Psoas muscle (tissue), 8 donors: ENCODE measurements around the gene UQCRH. TPM values are rescaled to one million over a fixed set of nuclear protein-coding genes. Genes with fewer than 3 reads are reported as not detected.
"Not testable (repeated sequence)": the region's sequence is repeated elsewhere in the genome, so short reads cannot be mapped to it uniquely, and the experiment has no call there.

Experiments
- ATAC-seq, 4 donors: fragments of 200-7000 bp; cut with Tn5 transposase; one replicate each; pipeline ENCODE4 v1.9.1; 2020; ENCODE audit warnings: moderate library complexity in 3 of 4, mild to moderate bottlenecking in 2 of 4
- DNase-seq, 2 donors: peaks; one replicate each; pipeline ENCODE4 v3.0.0-alpha.2; 2020
- H3K27ac ChIP-seq: fragments of 200-600 bp; one replicate; pipeline ENCODE4 v1.8.0; 2022
- H3K27me3 ChIP-seq, 3 donors: fragments of 200-600 bp in 1 of 3; one replicate each; pipeline versions ENCODE4 v1.6.1 to v1.8.0; 2013 to 2022; ENCODE audit warnings: low read length in 2 of 3, mild to moderate bottlenecking in 2 of 3, moderate library complexity in 1 of 3; ENCODE audit not compliant: insufficient read depth in 3 of 3
- H3K36me3 ChIP-seq, 2 donors: fragments of 200-600 bp in 1 of 2; one replicate each; pipeline versions ENCODE4 v1.6.1 to v1.8.0; 2013 to 2022; ENCODE audit warnings: low read depth in 1 of 2, mild to moderate bottlenecking in 1 of 2, moderate library complexity in 1 of 2; ENCODE audit not compliant: insufficient read depth in 1 of 2
- H3K4me1 ChIP-seq: fragments of 200-600 bp; one replicate; pipeline ENCODE4 v1.8.0; 2022
- H3K4me3 ChIP-seq: fragments of 200-600 bp; one replicate; pipeline ENCODE4 v1.8.0; 2022; ENCODE audit warnings: mild to moderate bottlenecking
- H3K9me3 ChIP-seq: fragments of 200-600 bp; one replicate; pipeline ENCODE4 v1.8.0; 2022
- WGBS, 3 donors: extraction: QIAGEN DNeasy Blood & Tissue Kit; methylation state at CpG; one replicate each; pipeline versions ENCODE4 v1.1.6 to v1.1.7; 2013; 5-methylcytosine and 5-hydroxymethylcytosine counted together
- intact Hi-C, 2 donors: fragments of 100-400 bp; cut with DNase I; formaldehyde crosslinking; loops; one replicate each; pipeline versions ENCODE4 v1.11.0 to v1.14.2; 2022
- polyA plus RNA-seq, 3 donors: library from polyadenylated mRNA; stranded (reverse); fragments of 200-250 nt; gene quantifications; one replicate each; pipeline ENCODE4 v1.2.3, GENCODE V29; 2013
- total RNA-seq, 4 donors: library from RNA; stranded (reverse); fragmentation: NEBNext Ultra II Directional in 2 of 4; extraction: Animal tissue kit (Norgen Biotek cat#: 25700) in 2 of 4; gene quantifications; one replicate each; pipeline versions ENCODE4 v1.2.1 to v1.2.4, GENCODE V29; 2021 to 2023
- TF ChIP-seq, protein P1 (sequence below): fragments of 200-600 bp; IDR thresholded peaks from one replicate; pipeline ENCODE4 v1.8.0; 2022; ENCODE audit warnings: antibody characterized with exemption
- donor health status: healthy with polysubstance abuse.
- donor health status: DM: no; HTN: no; CAD: no; lungs with moderate emphysema.
- donor health status: Bipolar disorder and iron deficiency.
- donor health status: healthy.
- donor health status: DM: yes; HTN: yes; CAD: no.
- donor health status: DM: no; HTN: no; CAD: no.
- donor health status: DM: no; HTN: no; CAD: no.
- donor health status: DM: yes; HTN: yes; CAD: no.

Gene UQCRH
- total and polyA plus RNA-seq, 7 donors = 267 to 1,297 (median 440) TPM

DNA sequence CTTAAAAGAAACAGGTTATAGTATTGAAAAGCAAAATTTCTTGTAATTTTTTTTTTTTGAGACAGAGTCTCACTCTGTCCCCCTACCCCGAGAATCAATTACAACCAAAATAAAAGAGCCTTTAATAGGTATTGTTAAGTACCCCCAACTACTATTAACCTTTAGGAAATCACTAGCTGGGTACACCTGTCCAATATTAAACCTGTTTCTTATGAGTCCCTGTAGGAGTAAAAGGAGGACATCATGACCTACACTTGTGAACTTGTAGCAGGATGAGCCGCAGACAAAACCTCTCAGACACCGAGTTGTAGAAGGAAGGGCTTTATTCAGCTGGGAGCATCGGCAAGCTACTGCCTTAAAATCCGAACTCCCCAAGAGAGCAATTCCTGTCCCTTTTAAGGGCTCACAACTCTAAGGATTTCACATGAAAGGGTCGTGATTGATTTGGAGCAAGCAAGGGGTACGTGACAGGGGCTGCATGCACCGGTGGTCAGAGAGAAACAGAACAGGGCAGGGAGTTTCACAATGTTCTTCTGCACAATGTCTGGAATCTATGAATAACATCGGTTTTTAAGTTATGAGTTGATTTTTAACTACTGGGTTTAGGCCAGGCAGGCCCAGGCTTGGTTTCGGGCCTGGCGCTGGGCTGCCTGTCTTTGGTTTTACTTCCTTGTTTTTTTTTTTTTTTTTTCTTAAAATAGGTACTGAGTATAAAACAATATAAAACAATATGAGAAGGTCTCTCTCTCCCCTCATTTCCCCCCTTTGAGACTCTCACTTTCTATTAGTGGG, 22.0 kb downstream of the UQCRH start:
- WGBS, 3 donors = 88 to 91% (median 89%) methylated on average over 11 of the region's 11 CpGs
- H3K27me3 ChIP-seq, H3K9me3 ChIP-seq, H3K36me3 ChIP-seq, H3K4me3 ChIP-seq, intact Hi-C loops, H3K27ac ChIP-seq, H3K4me1 ChIP-seq, ATAC-seq: not testable (repeated sequence)
- peak in 1 of 2 donors; percentile 9 for DNase-seq

DNA sequence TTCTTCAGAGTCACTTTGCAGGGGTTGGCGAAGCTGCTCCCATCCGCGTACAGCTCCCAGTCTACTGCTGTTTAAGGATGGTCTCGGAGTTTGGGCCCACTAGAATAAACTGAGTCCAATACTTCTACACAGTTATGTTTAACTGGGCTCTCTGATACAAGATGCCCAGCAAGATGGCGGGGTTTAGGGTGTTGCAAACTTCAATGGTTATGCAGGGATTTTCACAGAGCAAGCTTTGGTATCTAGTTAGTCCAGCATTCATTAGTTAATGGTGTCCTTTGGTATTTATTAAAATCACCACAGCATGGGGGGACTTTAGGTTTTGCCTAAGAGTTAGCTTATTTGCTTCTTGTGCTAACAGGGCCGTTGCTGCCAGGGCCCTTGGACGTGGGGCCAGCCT, 24.7 kb downstream of the UQCRH start:
- WGBS, 3 donors = 90 to 95% (median 93%) methylated on average over 7 of the region's 7 CpGs
- DNase-seq, H3K4me3 ChIP-seq, H3K27ac ChIP-seq, ATAC-seq, H3K36me3 ChIP-seq, H3K27me3 ChIP-seq, H3K4me1 ChIP-seq, intact Hi-C loops, H3K9me3 ChIP-seq: not testable (repeated sequence)

DNA sequence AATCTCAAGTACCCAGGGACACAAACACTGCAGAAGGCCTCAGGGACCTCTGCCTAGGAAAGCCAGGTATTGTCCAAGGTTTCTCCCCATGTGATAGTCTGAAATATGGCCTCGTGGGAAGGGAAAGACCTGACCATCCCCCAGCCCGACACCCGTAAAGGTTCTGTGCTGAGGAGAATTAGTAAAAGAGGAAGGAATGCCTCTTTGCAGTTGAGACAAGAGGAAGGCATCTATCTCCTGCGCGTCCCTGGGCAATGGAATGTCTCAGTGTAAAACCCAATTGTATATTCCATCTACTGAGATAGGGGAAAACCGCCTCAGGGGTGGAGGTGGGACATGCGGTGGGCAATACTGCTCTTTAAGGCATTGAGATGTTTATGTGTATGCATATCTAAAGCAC, 26.3 kb downstream of the UQCRH start:
- H3K4me1 ChIP-seq, DNase-seq, intact Hi-C loops, ATAC-seq, H3K36me3 ChIP-seq, H3K27ac ChIP-seq, H3K4me3 ChIP-seq, H3K9me3 ChIP-seq, H3K27me3 ChIP-seq: not testable (repeated sequence)
- 73 to 82% (median 76%) methylated on average over 5 to 6 of the region's 7 CpGs for WGBS, 3 donors

DNA sequence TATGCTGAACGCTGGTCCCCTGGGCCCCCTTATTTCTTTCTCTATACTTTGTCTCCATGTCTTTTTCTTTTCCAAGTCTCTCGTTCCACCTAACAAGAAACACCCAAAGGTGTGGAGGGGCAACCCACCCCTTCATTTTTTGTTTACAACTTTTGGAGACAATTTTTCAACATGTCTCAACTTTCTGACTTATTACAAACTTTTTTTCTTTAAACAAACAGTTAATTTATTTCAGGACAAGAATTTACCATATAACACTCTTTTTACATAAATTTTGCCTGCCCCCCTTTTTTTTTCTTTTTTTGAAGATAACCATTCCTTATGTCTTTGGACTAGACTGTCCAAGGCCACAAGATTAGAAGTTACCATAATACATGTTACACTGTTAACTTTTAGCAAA, 26.9 kb downstream of the UQCRH start:
- ATAC-seq, H3K4me1 ChIP-seq, H3K9me3 ChIP-seq, H3K27me3 ChIP-seq, DNase-seq, H3K27ac ChIP-seq, H3K4me3 ChIP-seq, intact Hi-C loops, H3K36me3 ChIP-seq: not testable (repeated sequence)
- WGBS, 3 donors = 85 to 91% (median 88%) methylated on average over 2 of the region's 2 CpGs

DNA sequence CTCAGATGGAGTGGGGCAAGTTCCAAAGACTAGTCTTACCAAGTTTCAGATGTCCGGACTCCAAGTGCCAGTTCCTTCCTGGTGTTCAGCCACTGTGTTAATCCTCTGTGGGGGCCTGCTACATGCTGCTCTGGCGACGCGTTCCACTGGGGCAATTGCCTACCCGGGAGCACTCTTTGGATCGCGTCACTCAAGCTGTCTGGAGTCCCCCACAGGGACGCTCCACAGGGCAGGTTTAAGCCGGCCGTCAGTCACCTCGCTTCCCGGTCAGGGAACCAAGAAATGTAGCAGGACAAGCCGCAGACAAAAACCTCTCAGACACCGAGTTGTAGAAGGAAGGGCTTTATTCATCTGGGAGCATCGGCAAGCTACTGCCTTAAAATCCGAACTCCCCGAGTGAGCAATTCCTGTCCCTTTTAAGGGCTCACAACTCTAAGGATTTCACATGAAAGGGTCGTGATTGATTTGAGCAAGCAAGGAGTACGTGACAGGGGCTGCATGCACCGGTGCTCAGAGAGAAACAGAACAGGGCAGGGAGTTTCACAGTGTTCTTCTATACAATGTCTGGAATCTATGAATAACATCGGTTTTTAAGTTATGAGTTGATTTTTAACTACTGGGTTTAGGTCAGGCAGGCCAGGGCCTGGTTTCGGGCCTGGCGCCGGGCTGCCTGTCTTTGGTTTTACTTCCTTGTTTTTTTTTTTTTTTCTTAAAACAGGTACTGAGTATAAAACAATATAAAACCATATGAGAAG, 28.5 kb downstream of the UQCRH start:
- DNase-seq (peak in 1 of 2 donors; percentile 57), ATAC-seq (peak in 2 of 4 donors; percentile 72 to 89)
- H3K36me3 ChIP-seq, intact Hi-C loops, H3K27me3 ChIP-seq, H3K4me1 ChIP-seq, H3K9me3 ChIP-seq, H3K4me3 ChIP-seq: not testable (repeated sequence)
- WGBS, 3 donors = 50 to 74% (median 61%) methylated on average over 24 of the region's 24 CpGs
- peak overlapping the region; percentile 46 for H3K27ac ChIP-seq

DNA sequence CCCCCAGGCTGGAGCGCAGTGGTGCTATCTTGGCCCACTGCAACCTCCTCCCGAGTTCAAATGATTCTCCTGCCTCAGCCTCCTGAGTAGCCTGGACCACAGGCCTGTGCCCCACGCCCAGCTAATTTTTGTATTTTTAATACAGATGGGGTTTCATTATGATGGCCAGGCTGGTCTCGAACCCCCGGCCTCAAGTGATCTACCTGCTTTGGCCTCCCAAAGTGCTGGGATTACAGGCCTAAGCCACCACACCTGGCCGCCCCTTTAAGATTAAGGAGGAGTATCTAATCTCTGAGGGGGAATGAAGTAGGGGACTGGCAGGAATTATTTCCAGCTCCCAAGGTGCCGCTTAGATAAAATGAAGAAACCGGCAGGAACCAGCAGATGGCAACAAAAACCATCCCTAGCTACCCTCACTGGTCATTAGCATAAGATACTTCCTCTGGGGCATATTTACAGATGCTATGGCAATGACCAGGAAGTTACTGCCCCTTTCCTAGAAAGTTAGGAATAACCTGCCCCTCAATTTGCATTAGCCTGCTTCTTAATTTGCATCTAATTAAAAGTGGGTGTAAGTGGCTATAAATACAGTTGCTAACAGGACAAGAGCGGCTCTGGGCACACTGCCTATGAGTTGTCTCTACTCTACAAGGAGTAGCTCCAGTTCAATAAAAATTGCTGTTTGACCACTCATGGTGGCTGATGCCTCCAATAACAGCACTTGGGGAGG, 30.0 kb downstream of the UQCRH start:
- WGBS, 3 donors = 83 to 88% (median 86%) methylated on average over 9 of the region's 9 CpGs
- intact Hi-C loops = no loop called here
- DNase-seq (no peak), ATAC-seq (peak in 1 of 4 donors; percentile 43)
- Histone ChIP-seq H3K9me3 (no peaks in the 10 kb centered on the region), H3K36me3 (no peaks in the 10 kb centered on the region), H3K27ac (no peak overlapping the region), H3K4me3 (no peak overlapping the region), H3K27me3 (no peaks in the 10 kb centered on the region), H3K4me1 (no peaks in the 10 kb centered on the region)
- TF ChIP-seq, protein P1, sequence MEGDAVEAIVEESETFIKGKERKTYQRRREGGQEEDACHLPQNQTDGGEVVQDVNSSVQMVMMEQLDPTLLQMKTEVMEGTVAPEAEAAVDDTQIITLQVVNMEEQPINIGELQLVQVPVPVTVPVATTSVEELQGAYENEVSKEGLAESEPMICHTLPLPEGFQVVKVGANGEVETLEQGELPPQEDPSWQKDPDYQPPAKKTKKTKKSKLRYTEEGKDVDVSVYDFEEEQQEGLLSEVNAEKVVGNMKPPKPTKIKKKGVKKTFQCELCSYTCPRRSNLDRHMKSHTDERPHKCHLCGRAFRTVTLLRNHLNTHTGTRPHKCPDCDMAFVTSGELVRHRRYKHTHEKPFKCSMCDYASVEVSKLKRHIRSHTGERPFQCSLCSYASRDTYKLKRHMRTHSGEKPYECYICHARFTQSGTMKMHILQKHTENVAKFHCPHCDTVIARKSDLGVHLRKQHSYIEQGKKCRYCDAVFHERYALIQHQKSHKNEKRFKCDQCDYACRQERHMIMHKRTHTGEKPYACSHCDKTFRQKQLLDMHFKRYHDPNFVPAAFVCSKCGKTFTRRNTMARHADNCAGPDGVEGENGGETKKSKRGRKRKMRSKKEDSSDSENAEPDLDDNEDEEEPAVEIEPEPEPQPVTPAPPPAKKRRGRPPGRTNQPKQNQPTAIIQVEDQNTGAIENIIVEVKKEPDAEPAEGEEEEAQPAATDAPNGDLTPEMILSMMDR = no peak

DNA sequence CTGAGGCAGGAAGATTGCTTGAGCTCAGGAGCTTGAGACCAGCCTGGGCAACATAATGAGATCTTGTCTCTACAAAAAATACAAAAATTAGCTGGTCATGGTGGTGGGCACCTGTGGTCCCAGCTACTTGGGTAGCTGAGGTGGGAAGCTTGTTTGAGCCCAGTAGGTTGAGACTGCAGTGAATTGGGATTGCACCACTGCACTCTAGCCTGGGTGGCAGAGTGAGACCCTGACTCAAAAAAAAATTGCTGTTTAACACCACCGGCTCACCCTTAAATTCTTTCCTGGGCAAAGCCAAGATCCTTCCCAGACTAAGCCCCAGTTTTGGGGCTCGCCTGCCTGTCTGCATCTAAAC, 30.5 kb downstream of the UQCRH start:
- Histone ChIP-seq H3K27me3 (no peaks in the 10 kb centered on the region), H3K27ac (no peak overlapping the region), H3K4me1 (no peaks in the 10 kb centered on the region), H3K4me3 (no peak overlapping the region), H3K36me3 (no peaks in the 10 kb centered on the region), H3K9me3 (no peaks in the 10 kb centered on the region)
- intact Hi-C loops = no loop called here
- no peak for ATAC-seq
- TF ChIP-seq, protein P1 = no peak
- 80 to 100% (median 82%) methylated on average over 2 of the region's 2 CpGs for WGBS, 3 donors
- DNase-seq = no peak
